LNCAP (cell line): Measurements from ENCODE around the gene PTPRM.

Experiments
- CTCF ChIP-seq: fragments of 450-650 bp; IDR thresholded peaks from 2 replicates; pipeline ENCODE4 v1.5.1; 2017; ENCODE audit warnings: mild to moderate bottlenecking

PTPRM gene

GRCh38 chr18:7681298-7681697 is 114.2 kb downstream of the PTPRM start:
- no peak for TF ChIP-seq CTCF

- no peak for TF ChIP-seq CTCF
Measured at GRCh38 chr18:7682321-7682720, 115.2 kb downstream of the PTPRM start.

GRCh38 chr18:7683753-7684152 is 116.6 kb downstream of the PTPRM start:
- TF ChIP-seq CTCF = no peak

- TF ChIP-seq CTCF = no peak
Measured at GRCh38 chr18:7684357-7684756, 117.2 kb downstream of the PTPRM start.

- TF ChIP-seq CTCF = no peak
Measured at GRCh38 chr18:7684966-7685365, 117.8 kb downstream of the PTPRM start.

- TF ChIP-seq CTCF = no peak
Measured at GRCh38 chr18:7686278-7686677, 119.2 kb downstream of the PTPRM start.

GRCh38 chr18:7688580-7688979 is 121.5 kb downstream of the PTPRM start:
- no peak for TF ChIP-seq CTCF

- no peak for TF ChIP-seq CTCF
Measured at GRCh38 chr18:7691206-7691605, 124.1 kb downstream of the PTPRM start.
